Astrocyte of the hippocampus (primary cell): ENCODE data around the gene AK5.
A peak's percentile ranks its signal among the peaks of the same experiment; 100 is the strongest.
"Not testable (repeated sequence)": the region's sequence is repeated elsewhere in the genome, so short reads cannot be mapped to it uniquely, and the experiment has no call there.

Experiments
- DNase-seq: peaks from one replicate; pipeline ENCODE4 v3.0.0; 2011; ENCODE audit warnings: low read depth, low spot score

The AK5 gene

DNA sequence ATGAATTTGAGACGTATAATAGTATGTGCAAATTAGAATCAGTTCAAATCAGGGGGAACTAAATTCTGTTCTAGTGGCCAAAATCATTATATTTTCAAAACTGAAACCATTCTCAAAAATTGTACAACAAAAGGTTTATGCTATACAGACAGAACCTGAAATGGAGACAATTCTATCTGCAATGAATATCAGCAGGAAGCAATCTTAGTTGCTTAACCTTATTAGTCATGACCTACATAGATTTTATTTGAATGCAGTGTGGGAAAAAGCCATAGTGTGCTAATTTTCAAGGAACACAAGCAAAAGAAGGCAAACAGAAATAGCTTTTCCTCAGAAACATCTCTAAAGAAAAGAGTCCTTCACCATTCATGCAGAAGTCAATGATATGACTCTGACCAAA lies 6.5 kb downstream of the AK5 start:
- DNase-seq, result no peak

GRCh38 chr1:77290576-77290975 lies 8.8 kb downstream of the AK5 start:
- no peak for DNase-seq

- no peak for DNase-seq
Observed at GRCh38 chr1:77292551-77292950, 10.7 kb downstream of the AK5 start.

DNA sequence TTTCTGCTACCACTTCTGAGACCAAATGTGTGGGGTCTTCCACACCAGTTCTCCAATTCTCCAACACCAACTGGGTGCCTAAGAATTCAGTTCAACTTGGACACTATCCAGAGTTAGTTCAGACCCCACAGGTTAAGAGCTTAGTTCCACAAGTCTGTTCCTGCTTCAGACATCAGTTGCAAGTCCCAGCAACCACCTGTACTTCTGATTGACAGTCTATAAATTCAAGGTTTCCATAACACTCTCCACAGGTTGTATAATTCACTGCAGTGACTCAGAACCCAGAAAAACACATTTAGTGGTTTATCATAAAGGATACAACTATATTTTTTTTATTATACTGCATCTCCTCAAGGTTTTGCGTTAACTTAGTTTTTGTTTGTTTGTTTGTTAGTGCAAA lies 18.7 kb downstream of the AK5 start:
- DNase-seq, result no peak

DNA sequence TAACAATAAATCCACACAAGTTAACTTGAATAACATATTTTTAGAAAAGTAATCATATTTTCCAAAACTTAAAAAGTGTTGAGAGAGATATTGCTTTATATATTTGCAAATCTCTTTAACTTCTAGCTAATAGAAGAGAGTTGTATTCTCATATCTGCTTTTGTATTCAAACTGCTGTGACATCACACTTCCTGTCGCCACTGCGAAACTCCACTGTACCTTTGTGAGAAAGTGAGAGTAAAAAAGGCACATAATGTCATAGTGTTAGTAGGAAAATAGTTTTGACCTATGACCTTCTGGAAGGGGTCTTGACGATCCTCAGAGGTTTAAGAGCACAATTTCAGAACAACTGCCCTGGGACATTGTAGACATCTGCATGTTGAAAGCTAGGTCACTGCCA lies 21.6 kb downstream of the AK5 start:
- DNase-seq, result no peak

- DNase-seq, result no peak
Observed at GRCh38 chr1:77308889-77309621, 27.2 kb downstream of the AK5 start.

DNA sequence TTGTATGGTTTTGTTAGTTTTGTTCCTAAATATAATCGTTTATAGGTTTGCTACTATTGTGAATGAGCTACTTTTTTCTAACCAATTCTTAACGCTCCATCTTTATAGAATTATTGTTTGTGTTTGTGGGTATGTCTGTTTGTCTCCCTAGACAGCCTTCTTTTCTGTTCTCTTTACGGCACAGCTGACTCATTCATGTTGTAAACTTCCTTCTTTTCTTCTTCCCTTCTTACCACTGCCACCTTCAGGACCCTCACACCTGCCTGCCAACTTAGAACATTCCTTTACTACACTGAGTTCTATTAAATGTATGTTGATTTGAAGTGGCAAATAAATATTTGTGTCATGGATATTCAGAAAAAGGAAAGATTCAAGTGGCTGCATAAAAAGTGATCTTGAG lies 29.1 kb downstream of the AK5 start:
- no peak for DNase-seq

GRCh38 chr1:77312364-77312763 lies 30.5 kb downstream of the AK5 start:
- not testable (repeated sequence) for DNase-seq

- peak; percentile 4 for DNase-seq
Observed at GRCh38 chr1:77313491-77313890, 31.7 kb downstream of the AK5 start.

GRCh38 chr1:77316006-77316405 lies 34.2 kb downstream of the AK5 start:
- DNase-seq, result peak; percentile 53

- DNase-seq, result peak; percentile 3
Observed at GRCh38 chr1:77316966-77317365, 35.1 kb downstream of the AK5 start.

DNA sequence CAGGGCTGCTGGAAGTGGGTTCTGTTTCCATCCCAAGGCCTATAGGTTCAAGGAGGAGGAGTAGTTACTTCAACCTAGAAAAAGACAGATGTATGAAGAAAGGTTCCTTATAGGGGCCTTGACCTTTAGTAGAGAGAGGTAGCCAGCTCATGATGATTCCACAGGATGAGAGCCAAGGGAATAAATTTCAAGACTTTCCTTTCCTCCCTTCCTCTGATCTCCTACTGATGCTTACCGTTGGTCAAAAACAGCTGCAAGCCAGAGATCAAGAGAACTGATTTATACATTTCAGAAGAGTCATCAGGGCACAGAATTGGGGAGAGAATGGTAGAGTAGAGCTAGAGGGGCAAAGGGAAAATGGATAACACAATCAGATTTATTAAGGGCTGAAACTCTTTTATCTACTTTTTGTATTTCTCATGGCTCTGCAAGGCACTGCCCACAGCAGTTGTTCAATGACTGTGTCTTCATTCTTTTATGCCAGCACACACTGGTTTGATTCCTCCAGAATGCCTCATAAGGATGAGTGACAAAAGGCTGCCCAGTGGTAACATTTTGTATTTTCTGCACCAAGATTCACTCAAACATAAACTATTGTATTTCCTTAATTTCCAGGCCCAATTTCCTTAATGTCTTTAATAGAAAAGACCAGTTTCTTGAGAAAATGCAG lies 37.4 kb downstream of the AK5 start:
- DNase-seq, result peak; percentile 8

GRCh38 chr1:77322061-77322900 lies 40.5 kb downstream of the AK5 start:
- DNase-seq, result peak; percentile 92

GRCh38 chr1:77333501-77333900 lies 51.7 kb downstream of the AK5 start:
- no peak for DNase-seq

DNA sequence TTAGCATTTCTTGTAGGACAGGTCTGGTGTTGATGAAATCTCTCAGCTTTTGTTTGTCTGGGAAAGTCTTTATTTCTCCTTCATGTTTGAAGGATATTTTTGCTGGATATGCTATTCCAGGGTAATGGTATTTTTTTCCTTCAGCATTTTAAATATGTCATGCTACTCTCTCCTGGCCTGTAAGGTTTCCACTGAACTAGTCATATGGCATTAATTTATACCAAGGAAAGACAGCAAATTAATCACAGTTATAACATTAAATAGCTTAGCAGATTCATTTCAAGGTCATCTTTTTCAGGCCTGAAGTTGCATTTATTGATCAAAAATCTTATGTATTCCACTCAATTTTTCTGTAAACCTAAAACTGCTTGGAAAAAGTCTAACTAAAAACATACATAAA lies 54.9 kb downstream of the AK5 start:
- no peak for DNase-seq

DNA sequence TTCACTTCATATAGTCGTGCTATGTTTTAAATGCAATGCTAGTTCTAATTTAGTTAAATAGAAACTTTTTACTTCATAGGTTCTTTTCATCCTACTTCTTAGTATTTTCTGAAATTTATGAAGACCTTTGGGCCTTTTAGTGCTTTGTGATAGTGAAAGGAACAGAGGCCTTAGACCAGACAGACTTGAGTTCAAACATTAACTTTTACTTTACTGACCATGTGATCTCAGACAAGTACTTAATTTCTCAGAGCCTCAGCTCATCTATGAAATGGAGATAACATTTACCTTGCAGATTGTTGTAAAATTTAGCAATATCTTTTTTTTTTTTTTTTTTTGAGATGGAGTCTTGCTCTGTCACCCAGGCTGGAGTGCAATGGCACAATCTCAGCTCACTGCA lies 57.5 kb downstream of the AK5 start:
- DNase-seq, result no peak

DNA sequence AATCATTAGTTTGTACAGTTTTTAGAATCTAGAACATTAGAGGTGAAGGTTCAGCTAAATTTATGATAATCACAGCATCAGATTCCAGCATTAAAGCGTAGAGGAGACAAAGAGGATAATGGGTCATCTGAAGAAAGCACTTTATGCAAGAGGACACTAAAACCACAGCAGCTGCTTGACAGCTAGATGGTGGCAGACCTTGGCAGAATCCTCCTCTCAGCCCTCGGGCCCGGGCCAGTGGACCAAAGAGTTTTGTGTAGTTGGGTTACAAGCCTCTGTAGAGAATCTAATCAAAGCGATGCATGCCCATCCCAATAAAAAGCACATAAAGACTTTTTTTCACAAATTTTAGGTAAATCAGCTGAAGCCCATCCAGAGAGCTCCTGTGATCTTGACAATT lies 59.4 kb downstream of the AK5 start:
- no peak for DNase-seq

- no peak for DNase-seq
Observed at GRCh38 chr1:77342745-77343144, 60.9 kb downstream of the AK5 start.

- DNase-seq, result peak; percentile 54
Observed at GRCh38 chr1:77347646-77348045, 65.8 kb downstream of the AK5 start.

GRCh38 chr1:77348549-77348948 lies 66.7 kb downstream of the AK5 start:
- DNase-seq, result no peak

DNA sequence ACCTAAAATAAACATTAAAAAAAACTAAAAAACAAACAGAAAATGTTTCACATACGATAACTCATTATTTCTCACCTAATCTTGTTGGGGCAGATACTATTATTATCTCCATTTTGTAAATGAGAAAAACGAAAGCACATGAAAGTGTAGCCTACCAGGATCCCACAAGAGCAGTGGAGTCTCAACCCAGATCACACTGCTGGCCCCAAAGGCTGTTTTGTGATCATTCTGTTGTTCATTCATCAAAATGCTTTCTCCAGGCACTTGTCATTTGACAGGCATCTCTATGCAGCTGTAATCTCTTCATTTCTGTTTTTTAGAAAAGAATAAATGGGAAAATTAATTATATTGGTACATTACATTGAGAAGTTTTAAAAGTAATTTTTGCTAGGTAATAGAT lies 67.5 kb downstream of the AK5 start:
- no peak for DNase-seq

DNA sequence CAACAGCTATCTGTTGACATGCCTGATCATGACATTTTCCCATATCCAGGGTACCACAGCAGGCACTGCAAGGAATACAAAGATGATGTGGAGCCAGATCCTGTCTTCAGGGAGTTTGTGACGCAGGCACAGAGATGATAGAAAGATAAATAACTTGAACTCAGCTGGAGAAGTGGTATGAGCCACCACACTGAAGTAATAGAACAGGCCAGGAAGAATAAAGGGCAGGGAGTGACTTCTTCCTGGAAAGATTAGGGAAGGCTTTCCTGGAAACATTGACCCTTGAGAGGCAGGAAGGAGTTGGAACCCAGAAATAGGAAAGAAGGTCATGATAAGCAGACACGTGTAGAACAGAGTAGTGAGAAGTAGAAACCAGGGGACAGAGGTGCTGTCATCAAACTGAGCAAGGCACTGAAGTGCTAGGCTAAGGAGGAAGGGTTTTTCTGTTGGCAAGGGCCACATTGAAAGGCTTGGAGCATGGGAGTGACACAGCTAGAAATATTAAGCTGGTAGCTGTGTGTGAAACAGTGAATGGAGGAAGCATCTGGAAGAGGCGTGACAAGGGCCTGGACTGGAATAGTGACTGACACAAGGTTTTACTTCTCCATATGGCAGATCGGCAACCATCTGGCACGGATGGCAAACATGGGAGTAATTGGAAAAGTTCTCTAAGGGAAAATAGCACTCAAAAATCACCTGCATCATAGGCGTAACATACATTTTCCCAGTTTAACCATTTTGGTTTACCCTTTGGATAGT lies 68.4 kb downstream of the AK5 start:
- DNase-seq, result no peak
